K562 (cell line): ENCODE data around the gene COG2. TPM values are rescaled to one million over a fixed set of nuclear protein-coding genes. Genes with fewer than 3 reads are reported as not detected.

Experiments
- ATF7 ChIP-seq: fragments of 450-650 bp; IDR thresholded peaks from 2 replicates; pipeline ENCODE4 v1.7.1; 2014; ENCODE audit warnings: mild to moderate bottlenecking, moderate library complexity
- CBX1 ChIP-seq: sonication (generic); IDR thresholded peaks from 2 replicates; pipeline ENCODE4 v1.6.1; 2016; ENCODE audit warnings: antibody characterized with exemption, low read depth, mild to moderate bottlenecking
- CBX2 ChIP-seq: fragments of 200-600 bp; sonication (generic); IDR thresholded peaks from one replicate; pipeline ENCODE4 v1.6.1; 2012; ENCODE audit warnings: mild to moderate bottlenecking, low read length, inconsistent platforms; ENCODE audit not compliant: insufficient read depth, poor library complexity, severe bottlenecking
- CREB1 ChIP-seq, 2 experiments: sonication (generic) in 1 of 2; formaldehyde crosslinking in 1 of 2; IDR thresholded peaks; 2 replicates each; pipeline versions ENCODE4 v1.6.1 to v1.8.0; 2012 to 2022; ENCODE audit warnings: inconsistent platforms in 1 of 2, mild to moderate bottlenecking in 1 of 2, missing genetic modification reagents in 1 of 2, moderate library complexity in 1 of 2
- CREM ChIP-seq: IDR thresholded peaks from 2 replicates; pipeline ENCODE4 v1.6.1; 2014; ENCODE audit warnings: antibody characterized with exemption, low read depth
- CXXC5 ChIP-seq: fragments of 250-450 bp; sonication (Bioruptor Pico); IDR thresholded peaks from 2 replicates; pipeline ENCODE4 v1.8.0; 2022; ENCODE audit warnings: inconsistent platforms, mild to moderate bottlenecking, moderate library complexity
- E2F4 ChIP-seq: sonication (generic); formaldehyde crosslinking; IDR thresholded peaks from 2 replicates; pipeline ENCODE4 v1.8.0; 2022; ENCODE audit warnings: mild to moderate bottlenecking, low read depth, missing genetic modification reagents
- ELF2 ChIP-seq: fragments of 250-450 bp; sonication (Bioruptor Pico); IDR thresholded peaks from 2 replicates; pipeline ENCODE4 v1.5.0; 2021; ENCODE audit warnings: mild to moderate bottlenecking
- FUS ChIP-seq: fragments of 200-400 bp; formaldehyde crosslinking; optimal IDR thresholded peaks from 2 replicates; pipeline ENCODE3; 2017; ENCODE audit warnings: low read depth, low read length
- GTF2F1 ChIP-seq: IDR thresholded peaks from 2 replicates; pipeline ENCODE4 v1.6.1; 2011; ENCODE audit warnings: low read depth, low read length, improper control_type of control experiment
- HDAC6 ChIP-seq: IDR thresholded peaks from 2 replicates; pipeline ENCODE4 v1.6.1; 2012; ENCODE audit warnings: low read depth, mild to moderate bottlenecking, control low read depth, inconsistent platforms, low read length, moderate library complexity
- HMG20B ChIP-seq: fragments of 250-450 bp; sonication (Bioruptor Pico); IDR thresholded peaks from 2 replicates; pipeline ENCODE4 v1.5.0; 2021; ENCODE audit warnings: mild to moderate bottlenecking
- KAT2B ChIP-seq: IDR thresholded peaks from one replicate; pipeline ENCODE4 v1.6.1; 2012; ENCODE audit warnings: low read depth, mild to moderate bottlenecking, control low read depth, inconsistent platforms, low read length, moderate library complexity
- MTA3 ChIP-seq: fragments of 450-650 bp; formaldehyde crosslinking; IDR thresholded peaks from 2 replicates; pipeline ENCODE4 v1.6.1; 2017; ENCODE audit warnings: mild to moderate bottlenecking, borderline replicate concordance
- MYC ChIP-seq, 2 experiments: fragments of 250-450 bp in 1 of 2; sonication (Bioruptor Pico) in 1 of 2; IDR thresholded peaks; 2 replicates each; pipeline versions ENCODE4 v1.5.1 to v1.6.1; 2012 to 2021; ENCODE audit warnings: low read depth in 2 of 2, borderline replicate concordance in 1 of 2, improper control_type of control experiment in 1 of 2, low read length in 1 of 2, mild to moderate bottlenecking in 1 of 2, moderate library complexity in 1 of 2
- NCOA1 ChIP-seq: fragments of 450-650 bp; IDR thresholded peaks from 2 replicates; pipeline ENCODE4 v1.6.1; 2016; ENCODE audit warnings: low read depth
- NKRF ChIP-seq: fragments of 450-650 bp; IDR thresholded peaks from 2 replicates; pipeline ENCODE4 v1.6.1; 2016; ENCODE audit warnings: borderline replicate concordance
- PCBP1 ChIP-seq: fragments of 200-400 bp; formaldehyde crosslinking; IDR thresholded peaks from 2 replicates; pipeline ENCODE4 v1.6.1; 2018; ENCODE audit warnings: mild to moderate bottlenecking, low read depth, low read length; ENCODE audit not compliant: poor library complexity, severe bottlenecking
- RBM22 ChIP-seq: fragments of 200-400 bp; formaldehyde crosslinking; IDR thresholded peaks from 2 replicates; pipeline ENCODE4 v1.6.1; 2018; ENCODE audit warnings: low read length, low read depth; ENCODE audit not compliant: poor library complexity, severe bottlenecking
- SMAD4 ChIP-seq: fragments of 250-450 bp; sonication (Bioruptor Pico); conservative IDR thresholded peaks from 2 replicates; pipeline ENCODE4 v1.8.0; 2021; ENCODE audit warnings: inconsistent platforms, mild to moderate bottlenecking, moderate library complexity
- SP1 ChIP-seq: sonication (generic); formaldehyde crosslinking; IDR thresholded peaks from 2 replicates; pipeline ENCODE4 v1.8.1; 2022; ENCODE audit warnings: mild to moderate bottlenecking, missing genetic modification reagents
- SREBF2 ChIP-seq: sonication (generic); formaldehyde crosslinking; IDR thresholded peaks from 2 replicates; pipeline ENCODE4 v1.4.0; 2020; ENCODE audit warnings: mild to moderate bottlenecking, missing genetic modification reagents
- TAL1 ChIP-seq: fragments of 450-650 bp; IDR thresholded peaks from 2 replicates; pipeline ENCODE4 v1.6.1; 2016; ENCODE audit warnings: mild to moderate bottlenecking
- WHSC1 ChIP-seq: IDR thresholded peaks from one replicate; pipeline ENCODE4 v1.6.1; 2012; ENCODE audit warnings: low read length, control low read depth, inconsistent platforms
- ZFX ChIP-seq: sonication (generic); formaldehyde crosslinking; IDR thresholded peaks from 2 replicates; pipeline ENCODE4 v1.8.0; 2022; ENCODE audit warnings: mild to moderate bottlenecking, missing genetic modification reagents, moderate library complexity
- ZKSCAN1 ChIP-seq: fragments of 150-350 bp; IDR thresholded peaks from 2 replicates; pipeline ENCODE4 v1.6.1; 2016; ENCODE audit warnings: low read depth, low read length
- ZNF507 ChIP-seq: conservative IDR thresholded peaks from 2 replicates; pipeline ENCODE4 v1.6.1; 2017; ENCODE audit warnings: missing genetic modification characterization, missing compliant biosample characterization
- ZNF778 ChIP-seq: fragments of 450-650 bp; formaldehyde crosslinking; IDR thresholded peaks from 2 replicates; pipeline ENCODE4 v1.4.0; 2020; ENCODE audit warnings: mild to moderate bottlenecking, moderate library complexity
- polyA plus RNA-seq, 8 experiments: library from polyadenylated mRNA; depleted of rRNA in 4 of 8; stranded (reverse) in 5 of 8; unstranded in 3 of 8; fragments of >200 nt; fragmentation: Nextera tagmentation in 2 of 8; fragmentation: Illumina TruSeq in 1 of 8; extraction: Ambion mirVana in 2 of 8; extraction: Trizol in 1 of 8; gene quantifications; 2 replicates each; pipeline versions ENCODE4 v1.2.1 to v1.2.3, GENCODE V29; 2011 to 2014; ENCODE audit warnings: inconsistent platforms in 1 of 8, missing spikeins in 1 of 8
- total RNA-seq, 7 experiments: library from RNA; depleted of rRNA in 6 of 7; stranded (reverse); fragments of >200 nt in 6 of 7; fragmentation: Illumina TruSeq in 2 of 7; extraction: Trizol in 2 of 7; gene quantifications; 2 replicates each; pipeline versions ENCODE4 v1.2.1 to v1.2.3, GENCODE V29; 2011 to 2021; ENCODE audit warnings: low replicate concordance in 1 of 7

The COG2 gene
- total and polyA plus RNA-seq, 9 of the 15 experiments (the other 6 are each of a cell fraction or from before 2014, with no cell fraction given): 22.0 to 51.7 (median 33.3) TPM

GRCh38 chr1:230624097-230624713 is 18.1 kb upstream of the COG2 start (continued):
- peak; percentile 62; the same call in 1 of the 2 replicates for TF ChIP-seq NCOA1
- TF ChIP-seq PCBP1: no peak
- TF ChIP-seq CBX2: no peak
- TF ChIP-seq ATF7: peak; percentile 71; the same call in 1 of the 2 replicates
- TF ChIP-seq MYC (IDR thresholded peaks at IDR 0.05; ENCODE audit: low read depth, low read length): peak; percentile 37
- no peak; the same call in 1 of the 2 replicates for TF ChIP-seq MYC (CRISPR knock-in tag; IDR thresholded peaks at IDR 0.05; ENCODE audit: borderline replicate concordance, low read depth)
- no peak for TF ChIP-seq GTF2F1
- no peak for TF ChIP-seq FUS
- TF ChIP-seq SMAD4 (CRISPR knock-in tag): no peak
- no peak for TF ChIP-seq WHSC1
- no peak for TF ChIP-seq SP1 (CRISPR knock-in tag)
- no peak for TF ChIP-seq RBM22
- TF ChIP-seq MTA3: peak; percentile 61; the same call in 1 of the 2 replicates
- TF ChIP-seq ELF2 (CRISPR knock-in tag): no peak
- TF ChIP-seq HMG20B (CRISPR knock-in tag): no peak
- no peak for TF ChIP-seq HDAC6
- no peak for TF ChIP-seq TAL1
- no peak for TF ChIP-seq CBX1
- TF ChIP-seq ZKSCAN1: no peak
- TF ChIP-seq NKRF: no peak
- TF ChIP-seq ZNF778 (CRISPR knock-in tag): no peak
- peak; percentile 95 for TF ChIP-seq CREM
- TF ChIP-seq SREBF2: no peak
- TF ChIP-seq CXXC5 (CRISPR knock-in tag): no peak
- TF ChIP-seq ZFX (CRISPR knock-in tag): no peak
- TF ChIP-seq CREB1 (IDR thresholded peaks at IDR 0.05): peak; percentile 93
- peak; percentile 90 for TF ChIP-seq CREB1 (CRISPR knock-in tag; IDR thresholded peaks at IDR 0.05)
- TF ChIP-seq KAT2B: no peak
- no peak for TF ChIP-seq E2F4 (CRISPR knock-in tag)
- no peak for TF ChIP-seq ZNF507 (tag)
